Mammary epithelial cell (primary cell): Measurements from ENCODE around the gene LCE2C.
"Not testable (repeated sequence)": the region's sequence is repeated elsewhere in the genome, so short reads cannot be mapped to it uniquely, and the experiment has no call there.

ENCODE experiments used
- EZH2 ChIP-seq: IDR thresholded peaks from 2 replicates; pipeline ENCODE4 v1.6.1; 2012; ENCODE audit warnings: low read length, inconsistent platforms, borderline replicate concordance
- TF ChIP-seq, protein P1 (sequence below), 2 donors: IDR thresholded peaks in 1 of 2; conservative IDR thresholded peaks in 1 of 2; 2 replicates each; pipeline ENCODE4 v1.5.1; 2011 to 2012; ENCODE audit warnings: inconsistent platforms in 2 of 2, low read length in 2 of 2, mild to moderate bottlenecking in 2 of 2, control low read depth in 1 of 2, low read depth in 1 of 2; ENCODE audit not compliant: insufficient read depth in 1 of 2; ENCODE audit errors: extremely low read depth in 1 of 2

DNA sequence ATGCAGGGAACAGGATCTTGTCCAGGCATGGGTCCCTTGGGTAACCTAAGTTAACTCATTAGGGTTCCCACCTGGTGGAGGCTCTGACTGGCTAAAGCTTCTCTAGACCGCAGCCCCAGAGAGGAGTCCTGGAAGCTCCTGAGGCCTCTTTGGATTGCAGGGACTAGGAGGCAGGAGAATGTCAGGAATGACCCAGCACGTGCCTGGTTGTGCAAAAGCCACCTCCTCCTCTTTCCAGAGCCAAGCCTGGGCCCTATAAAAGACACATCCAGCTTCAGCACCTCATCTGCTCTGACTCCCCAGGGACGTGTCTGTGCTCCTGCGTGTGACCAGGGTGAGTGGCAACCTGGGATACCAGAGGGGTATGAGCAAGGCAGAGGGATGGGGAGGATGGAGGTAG, 10.7 kb downstream of the LCE2C start, which contains the start of gene LCE2B:
- TF ChIP-seq, protein P1, sequence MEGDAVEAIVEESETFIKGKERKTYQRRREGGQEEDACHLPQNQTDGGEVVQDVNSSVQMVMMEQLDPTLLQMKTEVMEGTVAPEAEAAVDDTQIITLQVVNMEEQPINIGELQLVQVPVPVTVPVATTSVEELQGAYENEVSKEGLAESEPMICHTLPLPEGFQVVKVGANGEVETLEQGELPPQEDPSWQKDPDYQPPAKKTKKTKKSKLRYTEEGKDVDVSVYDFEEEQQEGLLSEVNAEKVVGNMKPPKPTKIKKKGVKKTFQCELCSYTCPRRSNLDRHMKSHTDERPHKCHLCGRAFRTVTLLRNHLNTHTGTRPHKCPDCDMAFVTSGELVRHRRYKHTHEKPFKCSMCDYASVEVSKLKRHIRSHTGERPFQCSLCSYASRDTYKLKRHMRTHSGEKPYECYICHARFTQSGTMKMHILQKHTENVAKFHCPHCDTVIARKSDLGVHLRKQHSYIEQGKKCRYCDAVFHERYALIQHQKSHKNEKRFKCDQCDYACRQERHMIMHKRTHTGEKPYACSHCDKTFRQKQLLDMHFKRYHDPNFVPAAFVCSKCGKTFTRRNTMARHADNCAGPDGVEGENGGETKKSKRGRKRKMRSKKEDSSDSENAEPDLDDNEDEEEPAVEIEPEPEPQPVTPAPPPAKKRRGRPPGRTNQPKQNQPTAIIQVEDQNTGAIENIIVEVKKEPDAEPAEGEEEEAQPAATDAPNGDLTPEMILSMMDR (conservative IDR thresholded peaks at IDR 0.05 in 1 of 2, IDR thresholded peaks at IDR 0.05 in 1 of 2; ENCODE audit: extremely low read depth in 1 of 2, insufficient read depth in 1 of 2, low read depth in 1 of 2, low read length in 2 of 2) = not testable (repeated sequence)
- not testable (repeated sequence) for TF ChIP-seq EZH2
